Activated T-helper 2 cell treated with anti-CD3 and anti-CD28 coated beads, Interferon-gamma antibody, Interleukin-2, Interleukin-4, amounts not matched to agents 10 μg/mL and 5 μg/mL and 100 μg/mL, durations not matched to agents 14 hours and 24 hours and 36 hours (primary cell): ENCODE results near the gene CAMKK2. TPM values are rescaled to one million over a fixed set of nuclear protein-coding genes. Genes with fewer than 3 reads are reported as not detected.
"Not testable (repeated sequence)": the region's sequence is repeated elsewhere in the genome, so short reads cannot be mapped to it uniquely, and the experiment has no call there.

ENCODE experiments used
- DNase-seq: peaks from one replicate; pipeline ENCODE4 v3.0.0; 2021; ENCODE audit warnings: low spot score
- H3K27ac Mint-ChIP-seq: one replicate; pipeline ENCODE4 v1.8.0; 2021; ENCODE audit warnings: mixed read lengths
- H3K27me3 Mint-ChIP-seq: one replicate; pipeline ENCODE4 v1.8.0; 2021; ENCODE audit warnings: low read depth, mixed read lengths
- H3K36me3 Mint-ChIP-seq: one replicate; pipeline ENCODE4 v1.8.0; 2021; ENCODE audit warnings: low read depth, mixed read lengths
- H3K4me1 Mint-ChIP-seq: one replicate; pipeline ENCODE4 v1.8.0; 2021; ENCODE audit warnings: low read depth, mixed read lengths
- H3K4me3 Mint-ChIP-seq: one replicate; pipeline ENCODE4 v1.8.0; 2021; ENCODE audit warnings: low read depth, mild to moderate bottlenecking, moderate library complexity, mixed read lengths
- H3K9me3 Mint-ChIP-seq: one replicate; pipeline ENCODE4 v1.8.0; 2021; ENCODE audit warnings: mixed read lengths
- intact Hi-C: fragments of 100-400 bp; cut with micrococcal nuclease; formaldehyde crosslinking; loops from one replicate; pipeline ENCODE4 v1.15.1; 2023
- total RNA-seq: library from RNA; stranded (reverse); gene quantifications from 2 replicates; pipeline ENCODE4 v1.2.3, GENCODE V29; 2022

Gene CAMKK2
- total RNA-seq, 1 donor from 2014 or later: 35.2 TPM

DNA sequence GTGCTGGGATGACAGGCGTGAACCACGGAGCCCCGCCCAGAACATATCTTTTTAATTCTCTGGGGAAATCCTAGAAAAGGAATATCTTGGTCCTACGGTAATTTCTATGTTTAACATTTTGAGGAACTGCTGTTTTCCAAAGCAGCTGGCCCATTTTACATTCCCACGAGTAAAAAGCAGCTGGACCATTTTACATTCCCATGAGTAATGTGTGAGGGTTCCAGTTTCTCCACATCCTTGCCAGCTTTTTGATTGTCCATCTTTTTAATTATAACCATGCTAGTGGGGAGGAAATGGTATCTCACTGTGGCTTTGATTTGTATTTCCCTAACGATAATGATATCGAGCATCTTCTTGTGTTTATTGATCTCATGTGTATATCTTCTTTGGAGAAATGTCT, 91.0 kb downstream of the CAMKK2 start:
- H3K4me1 Mint-ChIP-seq: peaks cover 9% of the 10 kb centered on the region
- no peak overlapping the region for H3K27ac Mint-ChIP-seq
- intact Hi-C loops: no loop called here
- no peak overlapping the region for H3K4me3 Mint-ChIP-seq
- H3K9me3 Mint-ChIP-seq: no peaks in the 10 kb centered on the region
- no peaks in the 10 kb centered on the region for H3K36me3 Mint-ChIP-seq
- no peaks in the 10 kb centered on the region for H3K27me3 Mint-ChIP-seq
- DNase-seq: no peak

- Mint-ChIP-seq H3K9me3 (no peaks in the 10 kb centered on the region), H3K27ac (no peak overlapping the region), H3K36me3 (no peaks in the 10 kb centered on the region), H3K27me3 (no peaks in the 10 kb centered on the region), H3K4me1 (peaks cover 7% of the 10 kb centered on the region), H3K4me3 (no peak overlapping the region)
- intact Hi-C loops: no loop called here
- DNase-seq: no peak
Observed at GRCh38 chr12:121203482-121203881, 93.0 kb downstream of the CAMKK2 start.

DNA sequence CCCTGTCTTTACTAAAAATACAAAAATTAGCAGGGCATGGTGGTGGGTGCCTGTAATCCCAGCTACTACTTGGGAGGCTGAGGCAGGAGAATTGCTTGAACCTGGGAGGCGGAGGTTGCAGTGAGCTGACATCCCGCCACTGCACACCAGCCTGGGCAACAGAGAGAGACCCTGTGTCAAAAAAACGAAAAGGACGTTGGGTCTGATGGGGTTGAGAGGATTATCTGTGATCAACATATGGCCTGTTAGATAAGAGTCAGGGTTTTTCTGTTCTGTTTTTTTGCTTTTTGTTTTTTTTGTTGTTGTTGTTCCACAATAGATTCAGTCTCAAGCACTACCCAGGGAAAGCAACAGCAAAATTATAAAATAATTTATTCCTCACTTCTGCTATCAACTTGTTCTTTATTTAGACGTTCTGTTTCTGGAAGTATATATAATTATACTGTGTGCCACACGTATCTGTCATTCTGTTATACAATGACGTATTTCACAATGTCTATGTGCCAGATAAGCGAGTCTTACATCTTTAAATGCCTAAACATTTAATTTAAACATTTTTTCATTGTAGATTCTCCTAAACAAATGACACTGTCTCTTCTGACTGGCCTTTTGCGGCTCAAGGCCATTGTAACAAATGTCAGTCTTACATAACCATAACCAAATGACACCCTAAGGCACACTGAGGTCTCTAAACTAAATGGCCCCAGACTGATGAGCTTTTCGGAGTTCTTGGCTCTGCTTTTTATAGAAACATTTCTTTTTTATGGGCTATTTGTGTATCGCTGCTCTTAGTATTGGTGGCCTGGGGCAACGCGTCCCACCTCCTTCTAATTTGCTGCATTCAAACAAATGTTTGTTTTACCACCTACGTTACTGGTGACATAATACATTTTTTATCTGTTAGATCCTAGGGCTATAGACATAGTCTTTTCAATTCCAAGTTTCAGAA, 93.8 kb downstream of the CAMKK2 start:
- intact Hi-C loops: no loop called here
- Mint-ChIP-seq H3K27me3 (no peaks in the 10 kb centered on the region), H3K4me1 (peaks cover 5% of the 10 kb centered on the region), H3K9me3 (no peaks in the 10 kb centered on the region), H3K4me3 (no peak overlapping the region), H3K27ac (no peak overlapping the region), H3K36me3 (no peaks in the 10 kb centered on the region)
- DNase-seq: no peak

DNA sequence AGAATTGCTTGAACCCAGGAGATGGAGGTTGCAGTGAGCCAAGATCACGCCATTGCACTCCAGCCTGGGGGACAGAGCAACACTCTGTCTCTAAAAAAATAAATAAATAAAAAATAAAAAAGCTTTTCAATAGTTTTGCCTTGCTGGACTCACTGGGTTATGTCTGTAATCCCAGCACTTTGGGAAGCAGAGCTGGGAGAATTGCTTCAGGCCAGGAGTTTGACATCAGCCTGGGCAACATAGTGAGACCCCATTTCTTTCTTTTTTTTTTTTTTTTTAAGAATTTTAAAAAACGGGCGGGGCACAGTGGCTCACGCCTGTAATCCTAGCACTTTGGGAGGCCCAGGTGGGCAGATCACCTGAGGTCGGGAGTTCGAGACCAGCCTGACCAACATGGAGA, 95.4 kb downstream of the CAMKK2 start:
- H3K36me3 Mint-ChIP-seq, H3K27ac Mint-ChIP-seq, H3K4me3 Mint-ChIP-seq, intact Hi-C loops, H3K27me3 Mint-ChIP-seq, DNase-seq, H3K9me3 Mint-ChIP-seq: not testable (repeated sequence)
- H3K4me1 Mint-ChIP-seq: peaks cover 11% of the 10 kb centered on the region

GRCh38 chr12:121198949-121199348, 97.6 kb downstream of the CAMKK2 start:
- H3K27ac Mint-ChIP-seq: no peak overlapping the region
- H3K9me3 Mint-ChIP-seq: no peaks in the 10 kb centered on the region
- no peak for DNase-seq
- H3K36me3 Mint-ChIP-seq: no peaks in the 10 kb centered on the region
- peaks cover 6% of the 10 kb centered on the region for H3K4me1 Mint-ChIP-seq
- no peaks in the 10 kb centered on the region for H3K27me3 Mint-ChIP-seq
- intact Hi-C loops: no loop called here
- H3K4me3 Mint-ChIP-seq: no peak overlapping the region

DNA sequence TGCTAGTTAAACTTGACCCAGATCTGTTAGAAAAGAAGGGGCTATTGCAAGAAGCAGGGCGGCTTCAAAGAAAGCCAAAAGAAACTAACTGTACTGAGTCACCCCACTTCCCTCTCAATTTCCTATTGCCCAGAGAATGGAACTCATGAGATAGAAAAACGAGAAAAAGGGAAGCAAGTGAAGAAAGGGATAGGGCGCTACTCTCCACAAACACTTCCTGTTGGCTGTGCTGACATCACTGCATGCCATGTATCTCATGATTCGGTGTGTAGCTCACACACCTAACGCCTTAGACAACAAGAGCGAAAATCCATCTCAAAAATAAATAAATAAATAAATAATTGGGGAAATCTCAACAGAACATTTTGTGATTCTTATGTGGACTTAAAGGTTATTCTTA, 99.6 kb downstream of the CAMKK2 start:
- Mint-ChIP-seq H3K9me3 (no peaks in the 10 kb centered on the region), H3K27me3 (no peaks in the 10 kb centered on the region), H3K27ac (no peak overlapping the region), H3K36me3 (no peaks in the 10 kb centered on the region), H3K4me3 (no peak overlapping the region), H3K4me1 (peaks cover 11% of the 10 kb centered on the region)
- no peak for DNase-seq
- intact Hi-C loops: no loop called here

GRCh38 chr12:121191151-121191550, 105.4 kb downstream of the CAMKK2 start:
- no peak overlapping the region for H3K27ac Mint-ChIP-seq
- no peak for DNase-seq
- no peaks in the 10 kb centered on the region for H3K9me3 Mint-ChIP-seq

GRCh38 chr12:121190523-121191031, 105.9 kb downstream of the CAMKK2 start:
- H3K4me3 Mint-ChIP-seq: no peak overlapping the region
- H3K27ac Mint-ChIP-seq: no peak overlapping the region
- H3K36me3 Mint-ChIP-seq: peaks cover 9% of the 10 kb centered on the region
- H3K27me3 Mint-ChIP-seq: no peaks in the 10 kb centered on the region
- no peaks in the 10 kb centered on the region for H3K9me3 Mint-ChIP-seq
- H3K4me1 Mint-ChIP-seq: peaks cover 9% of the 10 kb centered on the region
- intact Hi-C loops: no loop called here
- no peak for DNase-seq

More at GRCh38 chr12:121191151-121191550, 105.4 kb downstream of the CAMKK2 start:
- Mint-ChIP-seq H3K36me3 (peaks cover 6% of the 10 kb centered on the region), H3K4me3 (no peak overlapping the region), H3K4me1 (peaks cover 9% of the 10 kb centered on the region), H3K27me3 (no peaks in the 10 kb centered on the region)
- intact Hi-C loops: no loop called here

- intact Hi-C loops: no loop called here
- Mint-ChIP-seq H3K4me1 (peaks cover 9% of the 10 kb centered on the region), H3K27me3 (no peaks in the 10 kb centered on the region), H3K9me3 (no peaks in the 10 kb centered on the region), H3K4me3 (no peak overlapping the region), H3K27ac (no peak overlapping the region), H3K36me3 (peaks cover 9% of the 10 kb centered on the region)
- no peak for DNase-seq
Observed at GRCh38 chr12:121189619-121190155, 106.8 kb downstream of the CAMKK2 start.

- Mint-ChIP-seq H3K27ac (no peak overlapping the region), H3K36me3 (peaks cover 9% of the 10 kb centered on the region), H3K9me3 (no peaks in the 10 kb centered on the region), H3K4me1 (peaks cover 9% of the 10 kb centered on the region), H3K27me3 (no peaks in the 10 kb centered on the region), H3K4me3 (no peak overlapping the region)
- DNase-seq: no peak
- intact Hi-C loops: no loop called here
Observed at GRCh38 chr12:121189131-121189530, 107.4 kb downstream of the CAMKK2 start.

DNA sequence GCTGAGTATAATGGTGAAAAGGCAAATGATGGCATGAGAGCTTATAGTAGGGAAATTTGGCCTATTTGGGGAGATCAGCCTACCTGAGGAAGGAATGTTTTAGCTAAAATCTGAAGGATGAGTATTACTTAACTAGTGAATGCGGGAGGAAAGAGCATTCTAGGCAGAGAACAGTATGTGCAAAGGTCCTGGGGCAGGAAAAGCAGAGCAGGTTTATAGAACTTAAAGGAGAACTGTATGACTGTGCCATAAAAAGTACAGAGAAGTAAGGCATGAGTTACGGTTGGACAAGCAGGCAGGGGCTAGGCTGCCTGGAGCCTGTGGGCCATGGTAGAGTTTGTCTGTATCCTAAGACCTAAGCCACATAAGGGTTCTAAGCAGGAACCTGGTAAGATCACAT, 108.3 kb downstream of the CAMKK2 start:
- H3K9me3 Mint-ChIP-seq: no peaks in the 10 kb centered on the region
- no peak overlapping the region for H3K4me3 Mint-ChIP-seq
- H3K36me3 Mint-ChIP-seq: peaks cover 9% of the 10 kb centered on the region
- intact Hi-C loops: no loop called here
- H3K27me3 Mint-ChIP-seq: no peaks in the 10 kb centered on the region
- DNase-seq: no peak
- H3K27ac Mint-ChIP-seq: no peak overlapping the region
- peaks cover 9% of the 10 kb centered on the region for H3K4me1 Mint-ChIP-seq
